ENCODE measurements around the gene FBXW4. TPM values are rescaled to one million over a fixed set of nuclear protein-coding genes. Genes with fewer than 3 reads are reported as not detected.

The FBXW4 gene
- total and polyA plus RNA-seq, 2 of the 8 experiments (the other 6 are each of a cell fraction or from before 2014, with no cell fraction given): 29.0 to 32.8 TPM

DNA sequence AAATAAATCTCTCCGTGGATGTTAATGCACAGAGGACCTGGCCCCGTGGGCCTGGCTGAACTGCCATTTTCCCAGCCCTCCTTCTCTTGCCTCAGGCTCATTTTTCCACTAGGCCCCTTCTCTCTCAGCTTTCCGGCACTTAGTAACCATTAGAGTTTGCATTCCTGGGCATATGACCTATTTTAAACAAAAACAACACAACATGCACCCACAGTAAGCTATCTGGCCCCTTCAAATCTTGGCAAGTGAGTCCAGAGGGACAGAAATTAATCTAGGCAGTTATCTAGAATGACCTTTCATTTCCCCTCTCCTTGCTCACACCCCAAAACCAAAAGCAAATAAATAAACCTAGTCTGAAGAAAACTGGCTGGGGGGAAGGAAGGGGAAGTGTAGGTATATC, 11.7 kb downstream of the FBXW4 start:
- no peak overlapping the region for H4K8ac ChIP-seq (ENCODE audit: extremely low read depth, insufficient read depth, low read length)
- H3K36me3 ChIP-seq (ENCODE audit: control insufficient read depth in 2 of 4, insufficient read depth in 4 of 4, low read length in 3 of 4): no peaks in the 10 kb centered on the region
- H3K56ac ChIP-seq (replicated peaks; ENCODE audit: insufficient read length, low read depth, low read length): no peak overlapping the region
- no peaks in the 10 kb centered on the region for H3K27me3 ChIP-seq (replicated peaks in 1 of 4; ENCODE audit: control insufficient read depth in 3 of 4, extremely low read depth in 1 of 4, insufficient read depth in 3 of 4, low read length in 3 of 4)
- H3K14ac ChIP-seq (ENCODE audit: insufficient read length): no peak overlapping the region
- H3K4me1 ChIP-seq (replicated peaks in 1 of 4; ENCODE audit: control insufficient read depth in 3 of 4, insufficient read depth in 4 of 4, low read length in 3 of 4): peaks cover 0 to 5% (median 3%) of the 10 kb centered on the region in 4 experiments; a peak in 4 of 7 replicates
- no peak overlapping the region for H4K5ac ChIP-seq (ENCODE audit: insufficient read length, low read depth, low read length)
- DNase-seq (ENCODE audit: low read depth in 1 of 2, low spot score in 2 of 2) (no peak), FAIRE-seq (no peak)
- H2AFZ ChIP-seq (ENCODE audit: low read length): no peak overlapping the region
- 91% methylated on average over 3 of the region's 3 CpGs; no CpG with 5 or more reads in 1 of the 2 experiments for WGBS, 2 experiments (ENCODE audit: extremely low coverage in 1 of 2, insufficient coverage in 1 of 2, insufficient read length in 1 of 2, insufficient replicate concordance in 2 of 2, low coverage in 1 of 2, low lambda C conversion rate in 2 of 2, missing lambda C conversion rate in 1 of 2)
- H3K23ac ChIP-seq (ENCODE audit: insufficient read length): no peak overlapping the region
- no peak overlapping the region for H2AK5ac ChIP-seq (ENCODE audit: low read depth, low read length)
- no peak overlapping the region for H3K4me3 ChIP-seq (ENCODE audit: extremely low read depth in 1 of 4, insufficient read depth in 2 of 4, low read depth in 3 of 4, low read length in 4 of 4)
- no peak overlapping the region for H2BK5ac ChIP-seq (ENCODE audit: low read depth, low read length)
- no peak overlapping the region for H3K27ac ChIP-seq (ENCODE audit: low read depth, low read length)
- H2BK120ac ChIP-seq (replicated peaks; ENCODE audit: low read depth, low read length): no peak overlapping the region
- peaks cover 0 to 10% of the 10 kb centered on the region in 2 experiments; a peak in 2 of 4 replicates for H3K79me2 ChIP-seq (ENCODE audit: control insufficient read depth in 1 of 2, insufficient read depth in 2 of 2, low read length in 2 of 2)
- no peak overlapping the region for H3K18ac ChIP-seq (ENCODE audit: extremely low read depth, low read length)
- H3K9ac ChIP-seq (replicated peaks in 1 of 4; ENCODE audit: extremely low read depth in 1 of 4, low read depth in 3 of 4, low read length in 3 of 4): no peak overlapping the region
- no peak overlapping the region for H3K4ac ChIP-seq (replicated peaks; ENCODE audit: insufficient read length, low read depth, low read length)
- H3K23me2 ChIP-seq (ENCODE audit: low read depth, low read length): no peaks in the 10 kb centered on the region; the same call in 1 of the 2 replicates
- H2BK12ac ChIP-seq (ENCODE audit: low read depth, low read length): no peak overlapping the region
- H2BK20ac ChIP-seq (ENCODE audit: low read length): no peak overlapping the region
- H4K20me1 ChIP-seq (replicated peaks in 1 of 2; ENCODE audit: control insufficient read depth in 1 of 2, insufficient read depth in 2 of 2, low read length in 2 of 2): peaks cover 2 to 4% of the 10 kb centered on the region in 2 experiments
- no peak overlapping the region for H3K4me2 ChIP-seq (ENCODE audit: insufficient read depth in 1 of 2, low read depth in 2 of 2, low read length in 2 of 2)
- no peaks in the 10 kb centered on the region for H3K9me3 ChIP-seq (ENCODE audit: insufficient read depth in 2 of 2, low read depth in 1 of 2, low read length in 1 of 2)
- POLR2A ChIA-PET (ENCODE audit: partially characterized antibody): interaction anchor here (0.6 to 2.1 kb wide), 3 partner anchors 11 to 40 kb away, joined by 3 to 12 read pairs (median 4); partner anchors contain the start of gene FBXW4
- CTCF ChIA-PET (ENCODE audit: partially characterized antibody): interaction anchor here (0.8 to 1.3 kb wide), 4 partner anchors 9 to 98 kb away, joined by 3 to 6 read pairs (median 4); no protein-coding TSS in a partner anchor
- no peak overlapping the region for H2BK15ac ChIP-seq (ENCODE audit: low read length)
- H4K91ac ChIP-seq (replicated peaks; ENCODE audit: insufficient read length, low read length): no peak overlapping the region
- H3K79me1 ChIP-seq (ENCODE audit: low read depth, low read length): no peaks in the 10 kb centered on the region
- TF ChIP-seq SAP30 (IDR thresholded peaks at IDR 0.05; ENCODE audit: insufficient read depth, insufficient replicate concordance, low read length) (no peak), EP300 (IDR thresholded peaks at IDR 0.05; ENCODE audit: borderline replicate concordance in 1 of 2, low read depth in 2 of 2, low read length in 2 of 2) (no peak), BCL11A (IDR thresholded peaks at IDR 0.05; ENCODE audit: low read depth in 2 of 2, low read length in 2 of 2) (no peak)

Data from H1 (cell line).